HUES48 (cell line): Measurements from ENCODE around the gene AFAP1L1.

Experiments used
- H3K27ac ChIP-seq: one replicate; pipeline ENCODE4 v1.7.0; 2013; ENCODE audit warnings: low read depth, low read length, inconsistent platforms
- H3K27me3 ChIP-seq: 2 replicates; pipeline ENCODE4 v1.6.1; 2013; ENCODE audit warnings: mild to moderate bottlenecking, low read length; ENCODE audit not compliant: control insufficient read depth, insufficient read depth
- H3K36me3 ChIP-seq: 2 replicates; pipeline ENCODE4 v1.6.1; 2013; ENCODE audit warnings: low read length; ENCODE audit not compliant: control insufficient read depth, insufficient read depth
- H3K4me1 ChIP-seq: 2 replicates; pipeline ENCODE4 v1.6.1; 2013; ENCODE audit warnings: mild to moderate bottlenecking, low read length; ENCODE audit not compliant: control insufficient read depth, insufficient read depth
- H3K4me3 ChIP-seq: 2 replicates; pipeline ENCODE4 v1.5.1; 2013; ENCODE audit warnings: mild to moderate bottlenecking, low read depth, low read length
- H3K9ac ChIP-seq: 2 replicates; pipeline ENCODE4 v1.6.1; 2013; ENCODE audit warnings: mild to moderate bottlenecking, low read depth, low read length, moderate library complexity
- H3K9me3 ChIP-seq: 2 replicates; pipeline ENCODE4 v1.6.1; 2013; ENCODE audit warnings: low read length; ENCODE audit not compliant: control insufficient read depth, insufficient read depth

Gene AFAP1L1

GRCh38 chr5:149328177-149328576, 56.5 kb downstream of the AFAP1L1 start:
- no peaks in the 10 kb centered on the region for H3K9me3 ChIP-seq
- H3K27ac ChIP-seq, result no peak overlapping the region
- no peaks in the 10 kb centered on the region for H3K27me3 ChIP-seq
- H3K9ac ChIP-seq, result no peak overlapping the region
- no peaks in the 10 kb centered on the region for H3K4me1 ChIP-seq
- no peak overlapping the region for H3K4me3 ChIP-seq
- H3K36me3 ChIP-seq, result no peaks in the 10 kb centered on the region

DNA sequence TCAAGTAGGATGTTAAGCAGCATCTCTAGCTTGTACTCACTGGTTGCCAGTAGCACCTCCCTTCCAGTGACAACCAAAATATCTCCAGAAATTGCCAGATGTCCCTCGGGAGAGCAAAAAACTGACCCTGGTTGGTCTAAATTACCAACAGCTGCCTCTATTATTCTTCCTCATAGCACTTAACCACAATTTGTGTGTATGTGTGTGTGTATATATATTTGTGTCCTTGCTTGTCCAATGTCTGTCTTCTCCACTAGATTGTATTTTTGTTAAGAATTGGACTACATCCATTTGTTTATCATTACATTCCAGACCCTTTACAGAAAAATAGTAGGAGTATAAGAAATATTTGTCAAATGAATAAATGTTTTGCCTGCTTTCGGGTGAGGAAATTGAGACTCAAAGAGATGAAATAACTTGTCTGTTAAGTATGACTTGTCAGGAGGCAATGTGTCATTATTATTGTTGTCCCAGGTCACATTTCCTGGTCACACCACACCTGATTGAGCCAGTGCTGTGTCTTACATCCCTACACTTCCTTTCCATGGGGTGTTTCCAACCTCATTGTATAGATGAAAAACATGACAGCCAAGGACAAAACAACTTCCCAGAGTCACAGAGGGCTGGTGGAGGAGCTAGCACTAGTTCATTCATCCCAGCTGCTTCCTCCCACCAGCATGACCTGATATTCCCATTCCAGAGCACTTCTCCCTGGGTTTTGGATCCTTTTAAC, 62.2 kb downstream of the AFAP1L1 start:
- no peak overlapping the region for H3K9ac ChIP-seq
- H3K4me3 ChIP-seq, result no peak overlapping the region
- H3K27ac ChIP-seq, result no peak overlapping the region
- no peaks in the 10 kb centered on the region for H3K4me1 ChIP-seq
- H3K36me3 ChIP-seq, result no peaks in the 10 kb centered on the region
- no peaks in the 10 kb centered on the region for H3K9me3 ChIP-seq
- H3K27me3 ChIP-seq, result no peaks in the 10 kb centered on the region

GRCh38 chr5:149337736-149338135, 66.1 kb downstream of the AFAP1L1 start:
- Histone ChIP-seq H3K4me1 (no peaks in the 10 kb centered on the region), H3K9ac (no peak overlapping the region), H3K36me3 (no peaks in the 10 kb centered on the region), H3K4me3 (no peak overlapping the region), H3K27ac (no peak overlapping the region), H3K27me3 (no peaks in the 10 kb centered on the region), H3K9me3 (no peaks in the 10 kb centered on the region)

GRCh38 chr5:149338364-149338763, 66.7 kb downstream of the AFAP1L1 start:
- Histone ChIP-seq H3K9me3 (no peaks in the 10 kb centered on the region), H3K4me1 (no peaks in the 10 kb centered on the region), H3K27ac (no peak overlapping the region), H3K9ac (no peak overlapping the region), H3K4me3 (no peak overlapping the region), H3K27me3 (no peaks in the 10 kb centered on the region), H3K36me3 (no peaks in the 10 kb centered on the region)

DNA sequence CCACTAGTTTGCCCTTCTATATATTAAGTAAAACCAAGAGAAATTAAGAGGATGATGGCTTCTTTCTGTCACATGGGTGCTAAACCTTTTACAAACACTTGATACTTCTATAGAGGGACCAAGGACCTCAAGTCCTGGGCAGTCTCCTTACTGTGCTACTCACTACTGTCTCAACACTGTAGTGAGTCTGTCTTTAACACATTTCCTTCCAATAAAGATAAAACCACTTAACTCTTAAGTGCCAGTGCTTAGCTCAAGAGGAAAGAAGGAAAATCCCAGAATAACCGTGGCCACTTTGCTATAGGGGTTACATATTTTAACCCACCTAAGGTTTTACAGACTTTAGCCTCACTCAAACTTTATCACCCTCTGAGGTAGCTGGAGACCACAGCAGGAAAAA, 69.3 kb downstream of the AFAP1L1 start:
- no peak overlapping the region for H3K9ac ChIP-seq
- H3K9me3 ChIP-seq, result no peaks in the 10 kb centered on the region
- no peak overlapping the region for H3K4me3 ChIP-seq
- no peaks in the 10 kb centered on the region for H3K27me3 ChIP-seq
- H3K27ac ChIP-seq, result no peak overlapping the region
- no peaks in the 10 kb centered on the region for H3K4me1 ChIP-seq
- H3K36me3 ChIP-seq, result no peaks in the 10 kb centered on the region

DNA sequence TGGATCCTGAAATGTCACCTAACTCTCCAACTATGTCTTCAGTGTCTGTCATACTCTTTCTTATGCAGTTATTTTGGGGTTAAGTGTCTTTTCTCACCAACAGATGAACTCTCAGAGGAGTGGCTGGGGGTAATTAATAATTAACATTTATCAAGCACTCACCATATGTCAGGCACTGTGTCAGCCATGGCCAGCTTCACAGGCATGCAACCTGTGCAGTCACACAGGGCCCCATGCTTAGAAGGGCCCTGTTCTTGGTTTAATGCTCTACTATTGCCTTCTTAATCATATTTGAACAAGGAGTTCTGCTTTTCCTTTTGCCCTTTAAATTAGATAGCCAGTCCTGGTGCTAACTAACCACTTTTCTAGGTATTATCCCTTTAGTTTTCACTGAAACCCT, 70.2 kb downstream of the AFAP1L1 start:
- Histone ChIP-seq H3K4me1 (no peaks in the 10 kb centered on the region), H3K27ac (no peak overlapping the region), H3K9me3 (no peaks in the 10 kb centered on the region), H3K36me3 (0 out of 2 replicates have a peak, but pooled peaks cover under 1% of the 10 kb centered on the region), H3K27me3 (no peaks in the 10 kb centered on the region), H3K4me3 (no peak overlapping the region), H3K9ac (no peak overlapping the region)

DNA sequence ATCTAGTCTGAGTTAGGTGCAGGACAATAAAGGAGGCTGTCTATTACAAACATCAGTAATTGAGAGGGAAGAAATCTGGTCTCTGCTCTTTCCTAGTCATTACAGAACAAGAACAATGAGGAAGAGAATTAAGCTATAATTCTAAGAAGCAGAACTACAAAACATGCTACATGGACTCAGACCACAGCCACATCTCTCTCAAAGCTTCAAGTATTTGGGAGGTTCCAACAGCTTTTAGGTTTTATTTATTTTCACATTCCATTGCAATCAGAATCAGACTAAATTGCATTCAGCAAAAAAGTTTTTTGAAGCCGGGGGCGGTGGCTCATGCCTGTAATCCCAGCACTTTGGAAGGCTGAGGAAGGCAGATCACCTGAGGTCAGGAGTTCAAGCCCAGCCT, 72.5 kb downstream of the AFAP1L1 start:
- Histone ChIP-seq H3K36me3 (peaks cover 23% of the 10 kb centered on the region), H3K4me3 (peak overlapping the region; percentile 99; the same call in 1 of the 2 replicates), H3K4me1 (no peaks in the 10 kb centered on the region), H3K9ac (no peak overlapping the region), H3K27me3 (no peaks in the 10 kb centered on the region), H3K9me3 (no peaks in the 10 kb centered on the region), H3K27ac (no peak overlapping the region)

DNA sequence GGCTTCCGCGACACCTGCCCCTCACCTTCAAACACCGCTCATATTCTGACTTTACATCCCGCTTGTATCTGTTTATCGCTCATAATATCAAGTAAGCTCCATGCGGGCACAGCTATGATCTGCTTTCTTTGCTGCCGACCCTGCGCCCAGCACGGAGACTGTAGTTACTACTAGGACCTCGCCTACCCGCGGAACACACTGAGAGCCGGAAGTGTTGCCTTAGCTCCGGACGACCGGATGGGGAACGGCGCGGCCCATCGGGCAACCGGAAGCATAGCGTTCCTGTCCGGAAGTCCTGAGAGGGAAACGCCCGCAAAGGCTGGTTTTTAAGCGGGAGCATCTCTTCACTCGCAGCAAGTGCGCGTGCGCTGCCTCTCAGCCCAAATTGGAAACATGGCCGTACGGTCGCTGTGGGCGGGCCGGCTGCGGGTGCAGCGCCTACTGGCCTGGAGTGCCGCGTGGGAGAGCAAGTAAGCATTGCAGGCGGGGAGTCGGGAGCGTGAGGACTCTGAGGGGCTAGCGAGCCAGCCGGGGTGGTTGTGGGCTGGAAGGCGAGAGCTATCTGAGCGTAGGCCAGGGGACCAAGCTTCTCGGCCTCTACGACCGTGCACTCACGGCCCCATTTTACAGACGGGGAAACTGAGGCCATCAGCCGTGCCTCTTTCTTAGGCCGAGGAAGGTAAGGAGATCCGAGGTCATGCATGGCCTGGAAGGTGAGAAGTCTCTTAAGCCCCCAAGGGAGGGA, 73.7 kb downstream of the AFAP1L1 start, which contains the start of gene GRPEL2:
TSS of gene GRPEL2 (plus strand) at position 353 of the 745 bp plus-strand sequence. CDS start at position 394, 41 bp downstream.
- peak within 1 kb of the TSS; percentile 87 for H3K27ac ChIP-seq
- H3K9me3 ChIP-seq, result no peaks in the 10 kb centered on the region
- H3K9ac ChIP-seq, result peak within 1 kb of the TSS; percentile 94
- H3K27me3 ChIP-seq, result no peaks in the 10 kb centered on the region
- peaks cover 34% of the 10 kb centered on the region for H3K36me3 ChIP-seq
- no peaks in the 10 kb centered on the region for H3K4me1 ChIP-seq
- H3K4me3 ChIP-seq, result peak within 1 kb of the TSS; percentile 99

DNA sequence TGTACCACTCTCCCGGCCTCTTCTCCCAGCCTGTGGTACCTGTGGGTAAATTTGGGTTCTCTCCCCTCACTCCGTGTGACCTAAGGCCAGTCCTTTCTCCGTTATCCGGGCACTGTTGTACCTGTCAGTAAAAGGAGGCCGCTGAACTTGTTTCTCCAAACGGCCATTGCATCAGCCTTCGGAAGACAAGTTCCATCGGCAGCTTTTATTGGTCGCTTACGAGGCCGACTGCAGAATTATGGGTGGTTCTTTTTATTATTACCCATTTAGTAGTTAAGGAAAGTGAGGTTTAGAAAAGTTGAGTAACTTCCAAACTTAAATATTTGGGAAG, 74.2 kb downstream of the AFAP1L1 start:
- peak overlapping the region; percentile 99 for H3K4me3 ChIP-seq
- H3K27ac ChIP-seq, result peak overlapping the region; percentile 87
- H3K27me3 ChIP-seq, result no peaks in the 10 kb centered on the region
- peak overlapping the region; percentile 94 for H3K9ac ChIP-seq
- H3K36me3 ChIP-seq, result peaks cover 40% of the 10 kb centered on the region
- H3K9me3 ChIP-seq, result no peaks in the 10 kb centered on the region
- no peaks in the 10 kb centered on the region for H3K4me1 ChIP-seq

- no peak overlapping the region for H3K27ac ChIP-seq
- no peaks in the 10 kb centered on the region for H3K4me1 ChIP-seq
- H3K4me3 ChIP-seq, result no peak overlapping the region
- H3K27me3 ChIP-seq, result no peaks in the 10 kb centered on the region
- no peak overlapping the region for H3K9ac ChIP-seq
- H3K36me3 ChIP-seq, result peaks cover 66% of the 10 kb centered on the region
- H3K9me3 ChIP-seq, result no peaks in the 10 kb centered on the region
Measured at GRCh38 chr5:149348518-149348917, 76.9 kb downstream of the AFAP1L1 start.

- Histone ChIP-seq H3K4me3 (no peak overlapping the region), H3K36me3 (peaks cover 75% of the 10 kb centered on the region), H3K27ac (no peak overlapping the region)
Measured at GRCh38 chr5:149349382-149349781, 77.7 kb downstream of the AFAP1L1 start.

More at GRCh38 chr5:149349382-149349781, 77.7 kb downstream of the AFAP1L1 start:
- Histone ChIP-seq H3K27me3 (no peaks in the 10 kb centered on the region), H3K9ac (no peak overlapping the region), H3K9me3 (no peaks in the 10 kb centered on the region), H3K4me1 (no peaks in the 10 kb centered on the region)
